Tongue (tissue), 2 donors: ENCODE measurements around the gene CHID1. TPM values are rescaled to one million over a fixed set of nuclear protein-coding genes. Genes with fewer than 3 reads are reported as not detected.

Experiments
- DNase-seq: peaks from one replicate; pipeline ENCODE4 v3.0.0-alpha.2; 2015
- total RNA-seq: library from RNA; depleted of rRNA; stranded (reverse); fragments of >200 nt; gene quantifications from one replicate; pipeline ENCODE4 v1.2.3, GENCODE V29; 2014

CHID1 gene
- total RNA-seq, 1 donor from 2014 or later: 46.4 TPM

DNA sequence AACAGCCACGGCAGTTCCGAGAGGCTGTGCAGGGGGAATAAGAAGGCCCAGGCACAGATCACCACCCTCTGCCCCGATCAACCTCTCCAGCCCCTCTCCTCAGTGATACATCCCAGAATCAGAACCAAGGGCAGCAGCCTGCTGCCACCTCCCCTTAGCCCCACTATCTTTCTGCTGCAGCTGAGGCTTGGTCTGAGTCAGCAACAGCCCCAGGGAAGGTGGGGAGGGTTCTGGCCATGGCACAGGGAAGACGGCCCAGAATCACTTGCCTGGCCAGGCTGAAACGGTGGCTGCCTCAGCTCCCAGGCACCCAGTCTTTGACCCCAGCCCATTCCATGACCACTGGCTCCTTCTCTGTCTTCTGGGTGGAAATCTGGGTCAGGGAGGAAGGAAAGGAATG is 2.3 kb downstream of the CHID1 start:
- DNase-seq: no peak

DNA sequence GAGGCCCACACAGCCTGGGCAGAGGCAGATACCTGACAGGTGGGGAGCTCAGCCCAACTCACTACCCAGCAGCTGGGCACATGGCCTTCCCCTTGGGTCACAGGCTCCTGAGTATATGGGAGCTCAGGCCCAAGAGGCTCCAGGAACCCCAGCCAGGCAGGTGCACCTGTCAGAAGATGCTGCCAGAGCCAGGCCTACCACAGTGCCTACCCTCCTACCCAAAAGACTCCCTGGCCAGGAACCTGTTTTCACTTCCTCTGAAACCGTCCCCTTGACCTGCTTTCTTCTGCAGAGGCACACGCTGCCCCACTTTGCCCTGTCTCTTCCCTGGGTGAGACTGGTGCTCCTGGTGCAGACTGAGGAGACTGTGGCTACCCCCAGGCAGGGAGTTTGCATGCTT is 2.9 kb downstream of the CHID1 start:
- DNase-seq: no peak

DNA sequence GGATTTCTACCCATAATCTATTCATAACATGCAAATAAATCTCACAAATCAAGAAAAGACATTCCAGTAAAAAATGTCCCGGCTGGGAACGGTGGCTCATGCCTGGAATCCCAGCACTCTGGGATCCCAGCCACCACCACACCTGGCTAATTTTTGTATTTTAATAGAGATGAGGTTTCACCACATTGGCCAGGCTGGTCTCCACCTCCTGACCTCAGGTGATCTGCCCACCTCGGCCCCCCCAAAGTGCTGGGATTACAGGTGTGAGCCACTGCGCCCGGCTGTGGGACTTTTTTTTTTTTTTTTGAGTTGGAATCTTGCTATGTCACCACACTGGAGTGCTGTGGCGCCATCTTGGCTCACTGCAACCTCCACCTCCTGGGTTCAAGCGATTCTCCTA is 4.7 kb downstream of the CHID1 start:
- no peak for DNase-seq

DNA sequence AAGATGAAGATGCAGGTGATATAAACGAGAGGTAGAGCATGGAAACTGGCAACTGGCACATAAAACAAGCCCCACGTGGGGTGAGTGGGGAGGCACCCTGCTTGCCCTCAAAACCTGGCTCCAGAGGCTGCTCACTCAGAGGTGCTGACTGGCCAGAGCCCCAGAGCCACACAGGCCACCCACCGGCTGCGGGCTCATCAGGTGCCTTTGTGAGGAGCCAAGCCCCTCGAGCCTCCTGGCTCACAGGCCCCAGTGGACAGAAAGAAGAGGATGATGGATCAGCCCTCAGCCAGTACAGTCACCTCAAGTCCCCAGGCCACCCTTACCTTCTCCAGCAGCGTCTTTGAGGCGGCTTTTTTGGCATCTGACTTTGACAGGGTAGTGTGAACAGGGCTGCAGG is 6.2 kb downstream of the CHID1 start:
- no peak for DNase-seq

DNA sequence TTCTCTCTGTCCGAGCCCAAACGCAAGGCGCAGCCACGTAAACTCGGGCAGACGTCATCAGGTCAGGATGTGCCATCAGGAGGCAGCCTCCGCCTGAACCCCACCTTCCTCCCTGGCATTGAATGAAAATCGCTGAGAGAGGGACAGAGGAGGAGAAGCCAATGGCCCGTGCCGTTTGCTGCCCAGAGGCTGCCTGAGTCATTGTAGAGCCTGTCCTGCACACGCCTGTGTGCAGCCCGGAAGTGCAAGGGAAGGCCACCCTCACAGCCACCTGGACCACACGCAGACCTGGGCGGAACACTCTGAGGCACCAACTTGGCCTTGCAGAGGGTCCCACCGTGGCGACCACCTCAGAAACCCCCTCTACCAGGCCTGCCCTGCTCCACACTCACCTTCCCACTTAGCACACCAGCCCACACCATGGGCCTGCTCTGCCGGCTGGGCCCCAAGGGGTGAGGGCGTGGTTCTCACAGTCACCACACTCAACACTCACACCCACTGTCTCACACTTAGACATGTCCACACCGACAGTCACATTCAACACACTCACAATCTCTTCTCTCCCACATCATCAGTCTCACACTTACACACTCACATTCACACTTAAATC is 9.1 kb downstream of the CHID1 start:
- no peak for DNase-seq

- DNase-seq: no peak
These were observed 10.1 kb downstream of the CHID1 start for GRCh38 chr11:900545-900944.

- no peak for DNase-seq
These were observed 10.9 kb downstream of the CHID1 start for GRCh38 chr11:899724-900123.

DNA sequence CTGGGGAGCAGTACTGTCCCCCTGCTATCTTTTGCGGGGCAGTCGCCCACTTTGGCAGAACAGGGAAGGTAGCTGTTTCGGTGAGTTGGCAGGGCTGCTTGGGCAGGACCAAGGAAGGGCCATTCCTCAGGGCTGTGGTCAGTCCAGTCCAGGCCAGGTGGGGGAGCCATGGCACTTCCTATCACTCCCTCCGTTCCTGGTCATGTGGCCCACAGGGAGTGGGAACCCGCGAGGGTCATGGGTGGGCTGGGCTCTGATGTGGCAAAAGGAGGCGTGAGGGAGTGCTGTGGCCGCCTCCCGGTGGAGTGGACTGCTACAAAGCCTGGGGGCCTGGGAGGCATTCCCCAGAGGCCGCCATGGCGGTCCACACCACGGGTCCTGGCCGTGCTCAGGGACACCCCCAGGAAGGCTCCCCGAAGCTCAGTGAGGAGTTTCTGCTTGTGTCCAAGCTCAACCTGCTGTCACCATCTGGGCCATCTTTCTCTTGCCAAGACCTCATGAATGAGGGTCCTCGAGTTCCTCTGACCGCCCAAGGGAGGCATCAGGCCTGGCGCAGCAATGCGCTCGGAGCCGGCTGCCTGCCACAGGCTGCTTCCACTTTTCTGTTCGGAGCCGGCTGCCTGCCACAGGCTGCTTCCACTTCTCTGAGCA is 11.9 kb downstream of the CHID1 start:
- DNase-seq: no peak

- no peak for DNase-seq
These were observed 12.5 kb downstream of the CHID1 start for GRCh38 chr11:898143-898511.

- no peak for DNase-seq
These were observed 13.1 kb downstream of the CHID1 start for GRCh38 chr11:897253-898142.

- DNase-seq: no peak
These were observed 15.1 kb downstream of the CHID1 start for GRCh38 chr11:895331-896110.

GRCh38 chr11:894575-895201 is 15.9 kb downstream of the CHID1 start:
- no peak for DNase-seq

- DNase-seq: no peak
These were observed 17.5 kb downstream of the CHID1 start for GRCh38 chr11:893008-893654.

- DNase-seq: peak; percentile 58
These were observed 19.6 kb downstream of the CHID1 start for GRCh38 chr11:890794-891540.

DNA sequence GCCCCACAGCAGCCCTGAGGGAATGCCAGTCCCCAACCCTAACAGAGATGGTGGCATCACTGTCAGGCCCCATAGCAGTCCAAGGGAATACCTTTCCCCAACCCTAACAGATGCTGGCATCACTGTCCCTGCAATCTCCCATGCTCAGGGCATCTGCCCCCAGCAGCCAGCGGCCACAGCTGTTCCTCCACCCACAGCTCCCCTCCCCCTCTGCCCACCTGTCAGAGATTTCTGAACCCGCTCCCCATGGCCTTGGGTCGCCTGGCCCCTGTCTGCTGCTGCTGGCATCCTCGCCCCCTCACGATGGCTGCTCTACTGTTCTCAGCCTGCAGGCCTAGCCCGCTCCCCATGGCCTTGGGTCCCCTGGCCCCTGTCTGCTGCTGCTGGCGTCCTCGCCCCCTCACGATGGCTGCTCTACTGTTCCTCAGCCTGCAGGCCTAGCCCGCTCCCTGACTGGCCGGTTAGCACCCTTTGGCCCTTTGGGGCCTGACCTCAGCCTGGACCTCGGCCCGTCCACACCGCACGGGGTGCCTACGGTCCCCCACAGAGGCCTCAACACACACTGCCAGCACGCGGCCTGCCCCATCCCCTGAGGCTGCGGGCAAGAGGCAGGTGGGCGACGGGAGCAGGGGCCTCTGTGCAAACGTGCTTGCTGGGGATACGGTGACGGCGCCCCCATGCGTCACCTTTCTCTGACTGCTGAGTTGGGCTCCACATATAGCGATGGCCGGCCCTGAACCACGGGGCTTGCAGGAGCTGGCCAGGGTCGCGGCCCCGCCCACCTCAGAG is 20.7 kb downstream of the CHID1 start:
- DNase-seq: peak; percentile 61

DNA sequence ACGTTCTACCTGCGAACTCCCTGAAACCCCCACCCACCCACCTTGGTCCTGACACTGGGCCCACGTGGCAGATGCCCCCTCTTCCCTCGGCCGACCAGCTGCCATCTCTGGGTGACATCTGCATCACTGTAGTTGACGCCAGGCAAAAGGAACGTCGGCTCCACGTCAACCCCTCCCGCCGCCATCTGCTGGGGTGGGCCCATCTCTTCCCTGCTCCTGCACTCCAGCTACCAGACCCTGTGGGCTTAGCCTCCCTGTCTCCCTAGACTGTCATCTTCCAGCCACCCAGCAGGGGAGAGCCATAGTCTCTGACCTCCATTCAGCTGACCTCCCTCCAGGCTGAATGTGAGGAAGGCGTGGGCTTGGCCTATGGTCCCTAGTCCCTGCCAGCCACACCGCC is 21.4 kb downstream of the CHID1 start:
- peak; percentile 61 for DNase-seq

- peak; percentile 48 for DNase-seq
These were observed 22.0 kb downstream of the CHID1 start for GRCh38 chr11:888310-889212.

DNA sequence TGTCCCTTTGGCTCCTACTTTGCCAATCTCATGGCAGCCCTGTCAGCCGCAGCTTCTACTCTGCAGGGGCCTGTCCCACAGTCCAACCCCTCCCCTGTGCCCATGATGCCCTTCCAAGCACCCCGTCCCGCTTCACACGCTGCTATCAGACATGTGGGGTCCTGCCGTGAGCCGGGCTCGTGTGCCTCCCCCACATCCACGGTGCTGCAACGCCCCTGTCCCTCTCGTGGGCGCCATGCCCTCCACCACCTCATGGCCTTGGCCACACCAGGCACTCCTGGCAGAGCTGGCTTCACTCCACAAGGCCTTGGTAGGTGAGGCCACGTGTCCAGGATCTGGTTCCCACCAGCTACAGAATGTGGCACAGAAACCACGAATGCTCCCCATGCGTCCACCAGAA is 23.0 kb downstream of the CHID1 start:
- DNase-seq: no peak

GRCh38 chr11:886568-886967 is 24.0 kb downstream of the CHID1 start:
- no peak for DNase-seq
